Measurements from ENCODE around the gene LRMDA. TPM values are rescaled to one million over a fixed set of nuclear protein-coding genes. Genes with fewer than 3 reads are reported as not detected.

The LRMDA gene
- total RNA-seq, 5 donors from 2014 or later (not counting 1 experiment from before 2014, with no cell fraction given): 0.30 to 1.2 TPM; not detected in 3

GRCh38 chr10:76488602-76489001, 1057.2 kb downstream of the LRMDA start:
- POLR2A ChIA-PET: no interaction called here
- no peak overlapping the region for H3K4me3 ChIP-seq (ENCODE audit: control insufficient read depth in 1 of 2, extremely low read depth in 1 of 2, low read length in 1 of 2)
- CTCF ChIA-PET: no interaction called here
- H3K27ac ChIP-seq (ENCODE audit: low read length): no peak overlapping the region
- peaks cover 8 to 52% (median 23%) of the 10 kb centered on the region in 3 donors for H3K9me3 Mint-ChIP-seq
- H3K27me3 ChIP-seq (replicated peaks in 1 of 2; ENCODE audit: control insufficient read depth in 2 of 2, extremely low read depth in 1 of 2, insufficient read depth in 2 of 2, low read length in 1 of 2): no peaks in the 10 kb centered on the region
- no peaks in the 10 kb centered on the region for H3K36me3 Mint-ChIP-seq
- no CpG with 5 or more reads among the region's 1 CpG for WGBS (ENCODE audit: insufficient coverage)
- no peaks in the 10 kb centered on the region for H3K4me1 ChIP-seq (ENCODE audit: control insufficient read depth in 1 of 2, extremely low read depth in 1 of 2, insufficient read depth in 2 of 2, low read length in 2 of 2)
- no peak overlapping the region for H3K4me3 Mint-ChIP-seq
- H3K4me1 Mint-ChIP-seq: no peaks in the 10 kb centered on the region
- no peaks in the 10 kb centered on the region for H3K36me3 ChIP-seq (ENCODE audit: control insufficient read depth in 2 of 2, extremely low read depth in 1 of 2, insufficient read depth in 1 of 2, low read length in 1 of 2)
- H3K27ac Mint-ChIP-seq: no peak overlapping the region
- no peak for DNase-seq
- ATAC-seq (replicated peaks in 1 of 4): no peak
- H3K9me3 ChIP-seq: no peaks in the 10 kb centered on the region
- H3K27me3 Mint-ChIP-seq: no peaks in the 10 kb centered on the region

GRCh38 chr10:76491216-76491615, 1059.8 kb downstream of the LRMDA start:
- no peak overlapping the region for H3K27ac Mint-ChIP-seq
- no peak for DNase-seq
- H3K4me3 ChIP-seq (ENCODE audit: control insufficient read depth in 1 of 2, extremely low read depth in 1 of 2, low read length in 1 of 2): no peak overlapping the region
- H3K27me3 Mint-ChIP-seq: no peaks in the 10 kb centered on the region
- no peak overlapping the region for H3K27ac ChIP-seq (ENCODE audit: low read length)
- H3K27me3 ChIP-seq (replicated peaks in 1 of 2; ENCODE audit: control insufficient read depth in 2 of 2, extremely low read depth in 1 of 2, insufficient read depth in 2 of 2, low read length in 1 of 2): no peaks in the 10 kb centered on the region
- H3K4me1 ChIP-seq (ENCODE audit: control insufficient read depth in 1 of 2, extremely low read depth in 1 of 2, insufficient read depth in 2 of 2, low read length in 2 of 2): no peaks in the 10 kb centered on the region
- H3K9me3 Mint-ChIP-seq: peaks cover 8 to 52% (median 19%) of the 10 kb centered on the region in 3 donors
- no peaks in the 10 kb centered on the region for H3K4me1 Mint-ChIP-seq
- no peaks in the 10 kb centered on the region for H3K36me3 ChIP-seq (ENCODE audit: control insufficient read depth in 2 of 2, extremely low read depth in 1 of 2, insufficient read depth in 1 of 2, low read length in 1 of 2)
- no peak overlapping the region for H3K4me3 Mint-ChIP-seq
- ATAC-seq (replicated peaks in 1 of 4): no peak
- no peaks in the 10 kb centered on the region for H3K36me3 Mint-ChIP-seq
- H3K9me3 ChIP-seq: no peaks in the 10 kb centered on the region
- POLR2A ChIA-PET: no interaction called here
- CTCF ChIA-PET: no interaction called here

GRCh38 chr10:76492026-76492425, 1060.6 kb downstream of the LRMDA start:
- Histone ChIP-seq H3K4me1 (ENCODE audit: control insufficient read depth in 1 of 2, extremely low read depth in 1 of 2, insufficient read depth in 2 of 2, low read length in 2 of 2) (no peaks in the 10 kb centered on the region), H3K27ac (ENCODE audit: low read length) (no peak overlapping the region), H3K27me3 (replicated peaks in 1 of 2; ENCODE audit: control insufficient read depth in 2 of 2, extremely low read depth in 1 of 2, insufficient read depth in 2 of 2, low read length in 1 of 2) (no peaks in the 10 kb centered on the region), H3K36me3 (ENCODE audit: control insufficient read depth in 2 of 2, extremely low read depth in 1 of 2, insufficient read depth in 1 of 2, low read length in 1 of 2) (no peaks in the 10 kb centered on the region), H3K4me3 (ENCODE audit: control insufficient read depth in 1 of 2, extremely low read depth in 1 of 2, low read length in 1 of 2) (no peak overlapping the region), H3K9me3 (no peaks in the 10 kb centered on the region)
- POLR2A ChIA-PET: no interaction called here
- peaks cover 6 to 44% (median 19%) of the 10 kb centered on the region in 3 donors for H3K9me3 Mint-ChIP-seq
- H3K36me3 Mint-ChIP-seq: no peaks in the 10 kb centered on the region
- no peak for ATAC-seq (replicated peaks in 1 of 4)
- no CpG with 5 or more reads among the region's 3 CpGs for WGBS (ENCODE audit: insufficient coverage)
- no peaks in the 10 kb centered on the region for H3K4me1 Mint-ChIP-seq
- H3K27ac Mint-ChIP-seq: no peak overlapping the region
- no peak for DNase-seq
- H3K4me3 Mint-ChIP-seq: no peak overlapping the region
- H3K27me3 Mint-ChIP-seq: no peaks in the 10 kb centered on the region
- CTCF ChIA-PET: no interaction called here

- Histone ChIP-seq H3K27me3 (replicated peaks in 1 of 2; ENCODE audit: control insufficient read depth in 2 of 2, extremely low read depth in 1 of 2, insufficient read depth in 2 of 2, low read length in 1 of 2) (no peaks in the 10 kb centered on the region), H3K9me3 (no peaks in the 10 kb centered on the region), H3K27ac (ENCODE audit: low read length) (no peak overlapping the region), H3K36me3 (ENCODE audit: control insufficient read depth in 2 of 2, extremely low read depth in 1 of 2, insufficient read depth in 1 of 2, low read length in 1 of 2) (no peaks in the 10 kb centered on the region), H3K4me1 (ENCODE audit: control insufficient read depth in 1 of 2, extremely low read depth in 1 of 2, insufficient read depth in 2 of 2, low read length in 2 of 2) (no peaks in the 10 kb centered on the region), H3K4me3 (ENCODE audit: control insufficient read depth in 1 of 2, extremely low read depth in 1 of 2, low read length in 1 of 2) (no peak overlapping the region)
- Mint-ChIP-seq H3K27ac (no peak overlapping the region), H3K9me3 (peaks cover 0 to 38% (median 19%) of the 10 kb centered on the region in 3 donors), H3K4me1 (no peaks in the 10 kb centered on the region), H3K27me3 (no peaks in the 10 kb centered on the region), H3K36me3 (no peaks in the 10 kb centered on the region), H3K4me3 (no peak overlapping the region)
- ChIA-PET POLR2A (no interaction called here), CTCF (no interaction called here)
- DNase-seq (no peak), ATAC-seq (replicated peaks in 1 of 4) (no peak)
- 72% methylated on average over 2 of the region's 5 CpGs for WGBS (ENCODE audit: insufficient coverage)
Observed at GRCh38 chr10:76492678-76493472, 1061.5 kb downstream of the LRMDA start.

GRCh38 chr10:76497666-76498065, 1066.2 kb downstream of the LRMDA start:
- Mint-ChIP-seq H3K4me3 (no peak overlapping the region), H3K9me3 (peaks cover 1 to 4% (median 3%) of the 10 kb centered on the region in 3 donors), H3K36me3 (no peaks in the 10 kb centered on the region), H3K27ac (no peak overlapping the region), H3K27me3 (no peaks in the 10 kb centered on the region), H3K4me1 (no peaks in the 10 kb centered on the region)
- DNase-seq (no peak), ATAC-seq (replicated peaks in 1 of 4) (no peak)
- CTCF ChIA-PET: no interaction called here
- Histone ChIP-seq H3K4me1 (ENCODE audit: control insufficient read depth in 1 of 2, extremely low read depth in 1 of 2, insufficient read depth in 2 of 2, low read length in 2 of 2) (no peaks in the 10 kb centered on the region), H3K36me3 (ENCODE audit: control insufficient read depth in 2 of 2, extremely low read depth in 1 of 2, insufficient read depth in 1 of 2, low read length in 1 of 2) (no peaks in the 10 kb centered on the region), H3K27me3 (replicated peaks in 1 of 2; ENCODE audit: control insufficient read depth in 2 of 2, extremely low read depth in 1 of 2, insufficient read depth in 2 of 2, low read length in 1 of 2) (no peaks in the 10 kb centered on the region), H3K9me3 (no peaks in the 10 kb centered on the region), H3K4me3 (ENCODE audit: control insufficient read depth in 1 of 2, extremely low read depth in 1 of 2, low read length in 1 of 2) (no peak overlapping the region), H3K27ac (ENCODE audit: low read length) (no peak overlapping the region)
- POLR2A ChIA-PET: no interaction called here

- no peaks in the 10 kb centered on the region for H3K4me1 ChIP-seq (ENCODE audit: control insufficient read depth in 1 of 2, extremely low read depth in 1 of 2, insufficient read depth in 2 of 2, low read length in 2 of 2)
- ChIA-PET CTCF (interaction anchor here in 1 of 2 donors (0.6 kb wide), 1 partner anchor 35 kb away, joined by 5 read pairs; no protein-coding TSS in a partner anchor), POLR2A (interaction anchor here in 1 of 2 donors (0.7 kb wide), 1 partner anchor 47 kb away, joined by 3 read pairs; no protein-coding TSS in a partner anchor)
- Mint-ChIP-seq H3K27ac (no peak overlapping the region), H3K36me3 (no peaks in the 10 kb centered on the region), H3K4me3 (no peak overlapping the region), H3K9me3 (peaks cover 14 to 27% (median 18%) of the 10 kb centered on the region in 3 donors), H3K4me1 (no peaks in the 10 kb centered on the region), H3K27me3 (no peaks in the 10 kb centered on the region)
- no peak for ATAC-seq (replicated peaks in 1 of 4)
- no peak overlapping the region for H3K4me3 ChIP-seq (ENCODE audit: control insufficient read depth in 1 of 2, extremely low read depth in 1 of 2, low read length in 1 of 2)
- no peak for DNase-seq
- WGBS (ENCODE audit: insufficient coverage): no CpG with 5 or more reads among the region's 1 CpG
- no peaks in the 10 kb centered on the region for H3K36me3 ChIP-seq (ENCODE audit: control insufficient read depth in 2 of 2, extremely low read depth in 1 of 2, insufficient read depth in 1 of 2, low read length in 1 of 2)
- no peak overlapping the region for H3K27ac ChIP-seq (ENCODE audit: low read length)
- H3K9me3 ChIP-seq: no peaks in the 10 kb centered on the region
- H3K27me3 ChIP-seq (replicated peaks in 1 of 2; ENCODE audit: control insufficient read depth in 2 of 2, extremely low read depth in 1 of 2, insufficient read depth in 2 of 2, low read length in 1 of 2): no peaks in the 10 kb centered on the region
Observed at GRCh38 chr10:76504823-76505222, 1073.4 kb downstream of the LRMDA start.

Data from T-cell (primary cell).